WTC11 (cell line): ENCODE results near the gene RABL6.

ENCODE experiments used
- CTCF ChIP-seq: fragments of 200-600 bp; IDR thresholded peaks from 2 replicates; pipeline ENCODE4 v1.8.0; 2022; ENCODE audit warnings: antibody characterized with exemption
- FOXP1 ChIP-seq: sonication (generic); formaldehyde crosslinking; IDR thresholded peaks from 2 replicates; pipeline ENCODE4 v1.8.0; 2022; ENCODE audit warnings: missing genetic modification reagents, mild to moderate bottlenecking, moderate library complexity, borderline replicate concordance
- IRF2 ChIP-seq: sonication (generic); formaldehyde crosslinking; IDR thresholded peaks from 2 replicates; pipeline ENCODE4 v1.8.0; 2022; ENCODE audit warnings: low read depth, missing genetic modification reagents, borderline replicate concordance
- JUN ChIP-seq: sonication (generic); formaldehyde crosslinking; IDR thresholded peaks from 2 replicates; pipeline ENCODE4 v1.8.0; 2023; ENCODE audit warnings: mild to moderate bottlenecking, missing genetic modification reagents

GRCh38 chr9:136856541-136857141 lies 48.9 kb downstream of the RABL6 start:
- no peak for TF ChIP-seq CTCF
- TF ChIP-seq IRF2 (CRISPR knock-in tag), result no peak
- TF ChIP-seq FOXP1, result no peak
- no peak for TF ChIP-seq JUN (CRISPR knock-in tag)
